GM19035 (cell line): Measurements from ENCODE around the gene PPP2R2B.

Experiments used
- ATAC-seq: cut with Tn5 transposase; IDR thresholded peaks from one replicate; pipeline ENCODE4 v1.9.1; 2021; ENCODE audit not compliant: unreplicated experiment

The PPP2R2B gene

DNA sequence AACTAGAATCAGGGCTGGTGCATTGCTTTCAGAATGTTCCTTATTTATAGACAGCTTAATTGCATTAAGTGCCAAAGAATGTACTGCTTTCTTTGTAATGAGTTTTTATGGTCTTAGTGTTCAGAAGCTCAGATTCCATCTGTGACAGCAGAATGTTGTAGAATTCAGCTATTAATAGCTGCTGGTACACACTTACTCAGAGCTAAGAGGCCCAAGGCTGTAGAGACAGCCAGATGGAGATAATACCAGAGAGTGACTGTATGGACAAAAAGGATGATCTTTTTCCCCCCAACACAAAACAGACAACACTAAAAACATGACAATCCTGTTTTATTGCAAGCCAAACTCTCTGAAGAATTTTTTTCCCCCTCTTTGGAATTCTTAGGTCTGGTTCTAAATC, 50.2 kb downstream of the PPP2R2B start:
- no peak for ATAC-seq

GRCh38 chr5:146827901-146828300, 50.7 kb downstream of the PPP2R2B start:
- no peak for ATAC-seq

GRCh38 chr5:146825033-146825432, 53.5 kb downstream of the PPP2R2B start:
- no peak for ATAC-seq

DNA sequence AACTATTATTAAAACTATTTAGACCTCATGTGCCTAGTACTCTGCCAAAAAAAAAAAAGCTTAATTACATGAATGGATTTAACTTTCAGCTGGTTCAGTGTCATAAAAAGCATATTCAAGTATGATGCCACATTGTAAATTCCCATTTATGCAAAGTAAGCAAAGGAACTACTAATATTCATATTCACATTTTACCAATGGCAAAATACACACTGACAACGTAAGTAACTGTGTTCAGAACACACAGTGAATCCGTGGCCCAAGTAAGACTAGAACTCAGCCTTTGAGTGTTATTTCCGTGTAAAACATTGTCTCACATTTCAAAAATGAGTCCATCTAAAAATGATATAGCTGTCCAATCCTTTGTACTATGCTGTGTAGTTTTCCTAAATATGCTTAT, 56.8 kb downstream of the PPP2R2B start:
- no peak for ATAC-seq

GRCh38 chr5:146820987-146821386, 57.6 kb downstream of the PPP2R2B start:
- ATAC-seq = no peak

GRCh38 chr5:146818822-146819221, 59.7 kb downstream of the PPP2R2B start:
- no peak for ATAC-seq

- no peak for ATAC-seq
These were observed 60.6 kb downstream of the PPP2R2B start for GRCh38 chr5:146817973-146818372.

GRCh38 chr5:146816775-146817387, 61.7 kb downstream of the PPP2R2B start:
- no peak for ATAC-seq

- no peak for ATAC-seq
These were observed 63.1 kb downstream of the PPP2R2B start for GRCh38 chr5:146815411-146815810.

DNA sequence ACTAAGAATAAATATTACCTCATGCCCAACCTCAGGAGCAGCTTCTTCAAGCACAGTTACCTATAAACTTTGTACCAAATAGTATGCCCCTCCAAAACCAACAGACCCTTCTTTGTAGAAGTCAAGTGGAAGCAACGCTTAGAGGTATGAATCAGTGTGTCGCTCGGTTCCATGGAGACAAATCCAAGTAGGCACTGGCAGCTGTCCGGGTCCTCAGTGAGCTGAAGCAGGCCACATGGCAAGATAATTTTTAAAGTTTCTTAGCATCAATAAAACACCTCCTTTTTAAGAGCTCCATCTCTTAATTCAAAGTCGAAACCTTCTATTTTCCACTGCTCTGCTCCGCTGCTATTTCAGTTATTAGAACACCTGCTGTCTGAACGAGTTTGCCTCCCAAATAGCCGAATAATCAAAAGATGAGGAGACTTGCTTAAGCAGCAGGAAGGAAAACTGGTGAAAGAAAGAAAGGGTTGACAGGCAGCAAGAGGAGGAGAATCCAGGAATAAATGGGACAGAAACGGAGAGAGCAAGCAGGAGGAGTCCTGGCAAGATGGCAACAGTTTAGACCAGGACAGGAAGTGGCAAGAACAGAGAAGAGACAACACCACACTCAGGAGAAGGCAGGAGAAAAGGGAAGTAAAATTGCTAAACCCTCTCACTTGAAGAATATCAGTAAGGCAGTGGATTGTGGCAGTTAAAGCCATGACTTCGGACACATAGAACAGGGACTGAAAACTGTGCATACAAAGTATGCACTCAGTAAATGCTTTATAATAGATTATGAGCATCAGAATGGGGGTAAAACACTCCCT, 65.0 kb downstream of the PPP2R2B start:
- ATAC-seq = no peak

DNA sequence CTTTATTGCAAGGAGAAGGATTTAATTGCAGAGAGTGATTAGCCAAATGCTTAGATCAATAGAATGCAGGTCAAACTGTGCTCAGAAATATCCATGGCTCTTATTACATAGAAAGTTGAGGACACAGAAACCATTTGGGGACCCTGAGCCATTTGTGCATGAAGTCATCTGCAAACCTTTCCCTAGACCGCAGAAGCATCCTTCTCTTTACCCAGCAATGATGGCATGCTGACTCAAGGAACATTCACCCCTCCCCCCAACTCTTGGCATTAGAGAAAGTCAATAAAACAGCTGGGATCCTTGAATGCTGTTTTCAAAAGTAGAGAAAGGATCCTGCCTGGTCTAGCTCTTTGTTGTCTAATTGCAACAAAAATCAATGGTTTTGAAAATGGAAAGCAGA, 73.5 kb downstream of the PPP2R2B start:
- no peak for ATAC-seq

DNA sequence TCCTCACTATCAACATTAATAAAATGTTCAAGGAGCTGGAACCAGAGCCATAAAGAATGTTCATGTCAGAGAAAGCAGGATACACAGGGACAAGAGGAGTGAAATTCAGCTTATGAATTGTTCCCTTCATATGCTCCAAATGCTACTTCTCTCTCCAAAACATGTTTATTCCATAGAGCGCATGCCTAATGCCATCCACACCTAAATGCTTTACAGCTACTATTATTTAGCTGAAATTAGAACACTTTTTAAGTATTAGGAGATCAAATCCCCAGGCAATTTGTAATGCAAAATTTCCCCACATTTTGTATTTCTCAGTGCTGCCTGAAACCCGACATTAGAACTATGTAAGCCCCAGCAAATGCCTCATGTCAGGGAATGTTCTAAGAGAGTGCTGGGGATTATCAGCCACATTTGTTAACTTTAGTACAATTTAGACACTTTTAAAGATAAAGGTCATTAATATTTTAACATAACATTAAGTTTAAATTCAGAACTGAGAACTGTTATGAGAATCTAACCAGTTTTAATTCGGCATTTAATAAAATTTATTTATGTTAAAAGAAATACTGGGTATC, 75.5 kb downstream of the PPP2R2B start:
- no peak for ATAC-seq

GRCh38 chr5:146799671-146800070, 78.9 kb downstream of the PPP2R2B start:
- no peak for ATAC-seq

GRCh38 chr5:146799231-146799630, 79.3 kb downstream of the PPP2R2B start:
- no peak for ATAC-seq

DNA sequence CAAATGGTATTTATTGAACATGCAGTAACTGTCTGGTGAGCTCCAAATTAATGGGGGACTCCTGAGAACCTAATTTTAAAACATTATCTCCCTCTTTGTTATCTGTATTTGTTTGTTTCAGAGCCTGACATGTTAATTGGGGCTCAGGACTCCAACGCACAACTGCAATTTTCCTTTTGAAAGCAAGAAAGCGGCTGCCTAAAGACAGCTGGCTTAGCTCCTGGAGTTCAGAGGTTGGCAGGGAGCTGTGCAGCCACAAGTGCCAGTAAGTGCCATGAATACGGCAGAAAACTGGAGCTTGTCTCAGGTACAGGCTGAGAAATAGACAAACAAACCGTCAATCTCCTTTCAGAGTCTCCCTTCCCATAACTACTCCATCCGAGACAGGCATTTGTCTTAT, 80.9 kb downstream of the PPP2R2B start:
- ATAC-seq = no peak

DNA sequence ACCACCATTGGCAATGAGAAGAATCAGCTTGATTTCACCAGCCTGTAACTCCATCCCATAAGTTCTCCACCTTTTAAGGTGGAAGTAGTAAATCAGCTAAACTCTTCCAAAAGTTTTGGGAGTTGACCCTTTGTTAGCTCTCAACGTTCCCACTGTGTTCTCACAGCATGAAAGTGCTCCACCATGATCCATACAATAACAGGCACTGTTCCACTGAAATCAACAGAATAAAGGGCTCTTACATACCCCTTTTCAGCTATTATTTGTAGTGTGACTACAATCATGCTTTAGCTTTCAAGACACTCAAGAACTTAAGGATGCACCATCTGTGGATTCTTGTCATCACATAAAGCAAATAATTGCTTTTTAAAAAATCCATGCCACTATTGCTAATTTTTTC, 81.6 kb downstream of the PPP2R2B start:
- no peak for ATAC-seq

DNA sequence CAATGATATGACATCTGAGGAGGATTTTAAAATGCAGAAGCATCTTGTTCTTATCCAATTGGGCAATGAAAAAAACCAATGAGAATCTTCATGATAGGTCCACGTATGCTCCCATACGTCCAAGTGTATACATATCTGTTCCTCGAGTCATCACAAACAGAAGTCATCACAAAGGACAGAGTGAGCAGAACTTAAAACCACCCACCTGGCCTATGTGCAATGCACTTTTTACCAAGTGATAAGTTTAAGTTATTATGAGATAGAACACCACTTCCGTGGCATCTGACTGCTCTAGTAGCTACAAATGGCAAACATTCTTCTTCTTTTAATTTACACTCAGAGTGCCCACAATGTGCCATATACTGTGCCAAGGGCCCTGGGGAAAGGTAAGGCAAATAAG, 82.4 kb downstream of the PPP2R2B start:
- ATAC-seq = no peak

DNA sequence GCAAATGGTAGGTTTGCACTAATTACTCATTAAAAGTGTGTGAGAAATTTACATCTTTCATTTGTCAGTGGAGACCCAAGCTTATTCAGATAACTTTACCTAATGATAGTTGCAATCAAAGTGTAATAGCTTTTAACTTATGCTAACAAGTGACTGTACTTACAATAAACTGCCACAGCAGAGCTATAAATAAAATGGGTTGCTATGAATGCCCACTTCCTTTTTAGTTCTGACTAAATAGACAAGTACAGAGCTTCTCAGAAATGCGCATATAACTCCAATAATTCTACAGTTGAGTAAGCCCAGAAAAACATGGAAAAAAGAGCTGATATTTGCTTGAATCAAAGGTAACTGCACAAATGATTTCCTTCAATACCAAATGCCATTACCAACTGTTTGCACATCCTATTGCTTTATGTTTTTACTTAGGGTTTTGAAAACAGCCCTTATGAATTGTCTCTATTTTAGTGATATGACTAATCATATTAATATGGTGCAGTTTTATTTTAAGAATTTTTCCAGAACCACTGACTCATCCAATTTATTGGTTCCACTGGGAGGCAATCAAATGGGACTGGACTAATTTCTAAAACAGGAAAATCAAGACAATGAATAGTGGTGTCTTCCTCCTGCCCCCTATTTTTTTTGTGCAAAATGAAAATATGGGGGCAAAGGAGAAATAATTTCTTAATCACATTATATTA, 84.1 kb downstream of the PPP2R2B start:
- ATAC-seq = no peak

GRCh38 chr5:146793709-146794108, 84.8 kb downstream of the PPP2R2B start:
- ATAC-seq = no peak

DNA sequence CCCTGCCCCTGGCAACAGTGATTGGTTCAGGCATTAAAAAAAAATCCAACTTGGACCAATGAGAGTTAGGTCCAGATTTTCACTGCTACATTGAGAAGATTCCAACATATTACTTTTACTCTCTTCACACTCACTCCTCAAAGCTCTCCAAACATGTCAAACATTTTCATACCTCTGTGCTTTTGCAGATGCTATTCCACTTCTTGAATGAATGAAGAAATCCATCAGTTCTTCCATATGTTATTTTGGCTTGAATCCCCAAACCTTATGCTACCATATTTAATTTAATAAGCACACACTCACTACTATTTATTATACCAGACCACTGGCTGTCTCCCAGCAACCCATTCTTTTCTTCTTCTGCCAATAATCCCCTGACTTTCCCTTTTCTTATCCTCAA, 87.1 kb downstream of the PPP2R2B start:
- no peak for ATAC-seq

GRCh38 chr5:146789712-146790653, 88.6 kb downstream of the PPP2R2B start:
- ATAC-seq = no peak
